Spinal cord (tissue), 10 donors: Measurements from ENCODE around the gene LRRFIP1. TPM values are rescaled to one million over a fixed set of nuclear protein-coding genes. Genes with fewer than 3 reads are reported as not detected.

Source experiments
- DNase-seq, 6 donors: peaks; one replicate each; pipeline versions ENCODE4 v3.0.0 to v3.0.0-alpha.2; 2013 to 2015; ENCODE audit warnings: low spot score in 6 of 6, low read depth in 4 of 6
- H3K27ac ChIP-seq: one replicate; pipeline ENCODE4 v1.5.1; 2013; ENCODE audit warnings: low read depth, low read length, control low read depth
- H3K27me3 ChIP-seq: one replicate; pipeline ENCODE4 v1.6.1; 2013; ENCODE audit warnings: low read length; ENCODE audit not compliant: control insufficient read depth, insufficient read depth
- H3K36me3 ChIP-seq: one replicate; pipeline ENCODE4 v1.6.1; 2013; ENCODE audit warnings: low read length; ENCODE audit not compliant: control insufficient read depth, insufficient read depth
- H3K4me1 ChIP-seq: one replicate; pipeline ENCODE4 v1.6.1; 2013; ENCODE audit warnings: low read length; ENCODE audit not compliant: control insufficient read depth, insufficient read depth
- H3K4me3 ChIP-seq: one replicate; pipeline ENCODE4 v1.5.1; 2013; ENCODE audit warnings: low read depth, low read length, control low read depth
- H3K9me3 ChIP-seq: one replicate; pipeline ENCODE4 v1.6.1; 2013; ENCODE audit warnings: low read length; ENCODE audit not compliant: control insufficient read depth, insufficient read depth
- WGBS: methylation state at CpG from one replicate; pipeline ENCODE4 v1.1.5; 2013; ENCODE audit warnings: missing lambda C conversion rate; ENCODE audit not compliant: insufficient coverage; 5-methylcytosine and 5-hydroxymethylcytosine counted together
- polyA plus RNA-seq, 2 donors: library from polyadenylated mRNA; unstranded; fragments of 120-200 nt; gene quantifications; one replicate each; pipeline ENCODE4 v1.2.1, GENCODE V29; 2013; ENCODE audit not compliant: insufficient read length in 2 of 2
- total RNA-seq, 2 donors: library from RNA; depleted of rRNA in 1 of 2; stranded (reverse); fragments of 120-200 nt in 1 of 2; fragments of >200 nt in 1 of 2; gene quantifications; one replicate each; pipeline versions ENCODE4 v1.2.3 to v1.2.4, GENCODE V29; 2013 to 2014
- donor health status: healthy.

Gene LRRFIP1
- total and polyA plus RNA-seq, 4 donors, result 36.5 to 56.1 (median 55.2) TPM

DNA sequence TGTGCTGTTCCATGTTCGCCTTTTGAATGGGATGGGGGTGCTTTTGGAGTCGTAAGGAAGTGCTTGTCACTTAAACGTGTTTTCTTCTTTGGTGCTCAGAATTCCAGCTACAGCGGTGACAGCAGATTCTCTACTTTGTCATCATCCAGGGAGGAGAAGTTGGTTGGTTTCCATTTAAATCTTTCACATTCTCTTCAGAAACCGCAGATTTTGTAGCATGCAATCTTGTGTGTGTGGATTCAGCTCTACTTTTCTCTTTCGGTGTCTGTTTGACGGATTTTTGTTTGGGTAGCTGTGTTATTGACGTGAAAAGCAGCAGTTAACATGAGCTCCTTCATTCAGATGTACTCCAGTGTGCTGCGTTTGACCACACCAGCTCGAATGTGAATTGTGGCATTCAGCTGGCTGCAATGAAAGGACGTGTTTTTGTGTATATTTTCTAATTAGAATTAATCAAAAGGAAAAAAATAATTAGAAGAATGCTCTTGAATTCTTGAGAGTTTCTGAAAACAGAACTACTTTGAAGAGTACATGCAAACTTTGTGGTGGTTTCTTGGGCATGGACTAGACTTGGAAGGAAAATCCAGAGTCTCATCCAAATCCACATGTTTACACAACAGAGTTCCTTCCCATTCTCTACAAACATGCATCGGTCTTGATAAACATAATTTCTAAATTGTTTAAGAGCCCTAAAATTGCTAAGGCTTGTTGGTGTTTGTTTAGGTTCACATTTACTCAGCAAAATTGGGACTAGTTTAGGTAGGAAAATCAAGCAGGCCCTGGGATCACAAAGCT is 102.5 kb downstream of the LRRFIP1 start:
- H3K9me3 ChIP-seq, result no peaks in the 10 kb centered on the region
- no peaks in the 10 kb centered on the region for H3K36me3 ChIP-seq
- WGBS, result 67% methylated on average over 1 of the region's 12 CpGs
- no peak overlapping the region for H3K27ac ChIP-seq
- H3K4me1 ChIP-seq, result peaks cover 19% of the 10 kb centered on the region
- H3K4me3 ChIP-seq, result no peak overlapping the region
- no peak for DNase-seq
- no peaks in the 10 kb centered on the region for H3K27me3 ChIP-seq

- Histone ChIP-seq H3K27me3 (no peaks in the 10 kb centered on the region), H3K9me3 (no peaks in the 10 kb centered on the region), H3K4me1 (peaks cover 19% of the 10 kb centered on the region), H3K36me3 (peaks cover 4% of the 10 kb centered on the region), H3K4me3 (no peak overlapping the region), H3K27ac (no peak overlapping the region)
- no peak for DNase-seq
- WGBS, result 65% methylated on average over 2 of the region's 6 CpGs
Observed at GRCh38 chr2:237731663-237732062, 104.3 kb downstream of the LRRFIP1 start.

DNA sequence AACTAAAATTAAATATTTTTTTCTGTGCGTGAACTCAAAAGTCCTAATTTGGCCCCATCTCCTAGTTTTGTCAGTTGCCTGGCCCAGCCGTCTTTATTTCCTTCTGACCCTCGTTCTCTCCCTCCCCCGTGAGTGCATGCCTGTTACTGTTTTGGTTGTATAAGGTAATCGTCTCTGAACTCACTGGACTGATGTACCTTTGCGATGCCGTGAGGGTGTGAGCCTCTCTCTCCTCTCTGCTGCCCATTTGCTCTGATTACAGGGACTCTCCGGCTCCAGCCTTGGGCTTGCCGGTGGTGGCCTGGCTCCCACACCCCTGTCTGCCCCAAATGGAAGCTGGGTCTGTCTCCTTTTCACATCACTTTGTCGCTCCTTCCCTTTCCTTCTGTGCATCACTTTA is 104.7 kb downstream of the LRRFIP1 start:
- no peak overlapping the region for H3K4me3 ChIP-seq
- H3K4me1 ChIP-seq, result peaks cover 19% of the 10 kb centered on the region
- 63% methylated on average over 4 of the region's 10 CpGs for WGBS
- no peaks in the 10 kb centered on the region for H3K9me3 ChIP-seq
- no peak for DNase-seq
- H3K27me3 ChIP-seq, result no peaks in the 10 kb centered on the region
- H3K36me3 ChIP-seq, result peaks cover 8% of the 10 kb centered on the region
- no peak overlapping the region for H3K27ac ChIP-seq

- Histone ChIP-seq H3K36me3 (peaks cover 8% of the 10 kb centered on the region), H3K4me1 (peaks cover 19% of the 10 kb centered on the region), H3K27me3 (no peaks in the 10 kb centered on the region), H3K4me3 (no peak overlapping the region), H3K27ac (peak overlapping the region; percentile 54), H3K9me3 (no peaks in the 10 kb centered on the region)
- WGBS, result 50% methylated on average over 13 of the region's 13 CpGs
- peak in 2 of 6 donors; percentile 52 to 59 for DNase-seq
Observed at GRCh38 chr2:237732790-237733381, 105.5 kb downstream of the LRRFIP1 start.

DNA sequence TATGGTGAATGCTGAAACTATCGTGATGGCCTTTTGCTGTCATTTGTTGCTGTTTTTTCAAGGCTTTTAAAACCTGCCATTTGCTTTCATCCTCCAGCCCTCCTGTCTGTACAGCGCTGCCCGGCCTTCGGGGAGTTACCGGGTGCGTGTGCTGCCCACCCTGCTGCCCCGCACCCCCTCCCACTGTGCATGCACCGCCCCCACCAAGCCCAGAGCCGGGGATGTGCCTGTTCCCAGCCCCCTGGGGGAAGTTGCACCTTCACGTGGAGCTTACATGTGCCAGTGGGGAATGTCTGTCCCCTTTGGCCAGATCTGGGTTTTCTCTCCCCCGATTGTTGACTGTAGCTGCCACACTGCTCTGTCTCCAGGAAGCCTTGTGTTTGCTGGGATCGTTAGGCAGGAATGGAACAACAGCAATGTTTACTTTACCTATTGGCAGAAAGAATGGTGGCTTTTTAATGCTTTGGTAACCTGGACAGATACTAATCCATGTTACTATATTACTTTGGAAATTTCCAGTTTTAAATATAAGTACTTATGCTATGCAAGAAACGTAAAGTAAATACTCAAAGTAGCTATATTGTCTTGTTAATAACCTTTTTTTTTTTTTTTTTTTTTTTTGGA is 106.4 kb downstream of the LRRFIP1 start:
- DNase-seq, result peak in 2 of 6 donors; percentile 16 to 30
- WGBS, result 21% methylated on average over 7 of the region's 13 CpGs
- H3K4me3 ChIP-seq, result no peak overlapping the region
- H3K4me1 ChIP-seq, result peaks cover 19% of the 10 kb centered on the region
- peak overlapping the region; percentile 54 for H3K27ac ChIP-seq
- no peaks in the 10 kb centered on the region for H3K9me3 ChIP-seq
- no peaks in the 10 kb centered on the region for H3K27me3 ChIP-seq
- H3K36me3 ChIP-seq, result peaks cover 11% of the 10 kb centered on the region

GRCh38 chr2:237734905-237735623 is 107.7 kb downstream of the LRRFIP1 start:
- DNase-seq, result no peak
- Histone ChIP-seq H3K27me3 (no peaks in the 10 kb centered on the region), H3K9me3 (no peaks in the 10 kb centered on the region), H3K4me1 (peaks cover 19% of the 10 kb centered on the region), H3K36me3 (peaks cover 16% of the 10 kb centered on the region), H3K4me3 (no peak overlapping the region), H3K27ac (no peak overlapping the region)
- WGBS, result 78% methylated on average over 20 of the region's 25 CpGs

DNA sequence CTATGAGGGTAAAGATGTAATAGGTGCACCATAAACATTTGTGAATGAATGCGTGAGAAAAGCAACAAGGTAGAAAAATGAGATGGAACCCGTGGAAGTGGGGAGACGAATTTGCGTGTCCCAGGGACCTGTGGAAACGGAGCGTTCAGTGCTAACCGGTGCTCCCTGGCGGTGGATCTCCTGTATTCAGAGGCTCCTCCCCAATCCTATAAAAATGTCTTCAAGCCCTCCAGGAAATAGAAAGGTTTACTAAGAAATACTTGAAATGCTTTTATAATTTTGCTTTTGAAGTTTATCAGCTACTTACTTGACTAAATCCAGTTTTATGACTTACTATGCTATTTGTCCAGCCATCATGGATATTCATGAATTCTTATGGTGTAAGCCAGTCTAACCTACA is 108.4 kb downstream of the LRRFIP1 start:
- Histone ChIP-seq H3K9me3 (no peaks in the 10 kb centered on the region), H3K4me1 (peaks cover 19% of the 10 kb centered on the region), H3K27ac (no peak overlapping the region), H3K4me3 (no peak overlapping the region), H3K36me3 (peaks cover 16% of the 10 kb centered on the region), H3K27me3 (no peaks in the 10 kb centered on the region)
- no peak for DNase-seq
- no CpG with 5 or more reads among the region's 8 CpGs for WGBS

DNA sequence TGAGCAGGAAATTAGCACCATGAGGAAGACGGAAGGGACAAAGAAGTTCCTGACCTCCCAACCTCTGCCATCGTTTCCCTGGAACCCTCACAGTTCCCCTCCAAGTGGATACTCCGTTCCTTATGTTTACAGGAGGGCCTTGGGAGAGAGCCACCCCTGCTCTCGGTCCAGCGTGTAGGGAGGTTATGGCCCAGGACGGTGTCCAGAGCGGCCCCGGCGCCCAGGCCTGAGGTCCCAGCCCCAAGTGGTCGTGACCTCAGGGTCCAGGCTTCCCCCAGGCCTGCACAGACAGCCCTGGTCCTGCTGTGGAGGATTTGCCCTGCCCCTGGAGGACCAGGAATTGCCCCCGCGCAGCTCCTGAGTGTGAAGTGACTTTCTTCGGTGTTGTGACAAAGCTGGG is 109.4 kb downstream of the LRRFIP1 start:
- Histone ChIP-seq H3K27ac (no peak overlapping the region), H3K9me3 (no peaks in the 10 kb centered on the region), H3K36me3 (peaks cover 16% of the 10 kb centered on the region), H3K4me3 (no peak overlapping the region), H3K4me1 (peaks cover 16% of the 10 kb centered on the region), H3K27me3 (no peaks in the 10 kb centered on the region)
- DNase-seq, result no peak
- WGBS, result 91% methylated on average over 11 of the region's 13 CpGs

DNA sequence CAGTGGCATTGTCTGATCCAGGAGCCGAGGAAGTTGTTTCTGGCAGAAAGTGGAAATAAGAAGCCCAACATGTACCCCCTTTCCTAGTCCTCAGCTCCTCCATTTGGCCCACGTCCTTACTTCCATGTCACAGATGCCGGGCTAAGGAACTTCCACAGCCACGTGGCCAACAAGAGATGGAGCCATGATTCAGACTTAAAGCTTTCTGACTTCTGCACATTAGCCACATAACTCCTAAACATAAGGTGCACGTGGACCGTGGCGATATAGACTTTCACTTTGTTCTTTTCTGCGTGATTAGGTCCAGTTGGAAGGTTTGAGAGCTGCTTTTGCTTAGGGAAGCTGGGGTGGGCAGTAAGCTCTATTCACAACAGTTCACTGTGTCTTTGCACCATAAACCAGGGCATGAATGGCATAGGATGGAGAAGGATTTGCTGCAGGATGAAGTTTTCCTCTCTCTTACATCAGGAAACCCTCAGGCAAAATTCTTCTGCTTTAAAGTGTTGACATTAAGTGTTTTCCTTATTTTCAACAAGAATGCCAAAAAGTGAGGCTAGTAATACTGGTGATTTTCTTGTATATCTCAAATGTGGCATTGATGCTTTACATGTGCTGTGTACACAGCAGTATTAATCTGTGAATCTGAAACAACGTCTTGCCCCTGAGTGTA is 109.9 kb downstream of the LRRFIP1 start:
- H3K27ac ChIP-seq, result no peak overlapping the region
- no peaks in the 10 kb centered on the region for H3K9me3 ChIP-seq
- no peak for DNase-seq
- no peaks in the 10 kb centered on the region for H3K27me3 ChIP-seq
- peaks cover 13% of the 10 kb centered on the region for H3K4me1 ChIP-seq
- no peak overlapping the region for H3K4me3 ChIP-seq
- peaks cover 16% of the 10 kb centered on the region for H3K36me3 ChIP-seq
- WGBS, result 88% methylated on average over 4 of the region's 9 CpGs
